Activated CD8-positive, alpha-beta T cell treated with anti-CD3 and anti-CD28 coated beads for 36 hours (primary cell): ENCODE data around the gene NTF3. TPM values are rescaled to one million over a fixed set of nuclear protein-coding genes. Genes with fewer than 3 reads are reported as not detected.

Source experiments
- ATAC-seq: fragments of 200-7000 bp; cut with Tn5 transposase; one replicate; pipeline ENCODE4 v1.10.0; 2021; ENCODE audit warnings: mild to moderate bottlenecking, moderate library complexity
- CTCF ChIA-PET: fragments of 350-600 bp; sonication (Branson Sonifier 250); formaldehyde crosslinking; loops from one replicate; lab custom pipeline; 2021; ENCODE audit warnings: antibody characterized with exemption; lab: Charles Lee
- POLR2A ChIA-PET: fragments of 350-600 bp; sonication (Branson Sonifier 250); formaldehyde crosslinking; loops from one replicate; lab custom pipeline; 2021; ENCODE audit warnings: antibody characterized with exemption; lab: Charles Lee
- DNase-seq: peaks from one replicate; pipeline ENCODE4 v3.0.0-alpha.2; 2020
- H3K27ac Mint-ChIP-seq: one replicate; pipeline ENCODE4 v1.8.0; 2021; ENCODE audit warnings: mild to moderate bottlenecking, mixed read lengths
- H3K27me3 Mint-ChIP-seq: one replicate; pipeline ENCODE4 v1.8.0; 2021; ENCODE audit warnings: mixed read lengths
- H3K36me3 Mint-ChIP-seq: one replicate; pipeline ENCODE4 v1.8.0; 2021; ENCODE audit warnings: low read depth, mixed read lengths
- H3K4me1 Mint-ChIP-seq: one replicate; pipeline ENCODE4 v1.8.0; 2021; ENCODE audit warnings: low read depth, mixed read lengths
- H3K4me3 Mint-ChIP-seq: one replicate; pipeline ENCODE4 v1.8.0; 2021; ENCODE audit warnings: mild to moderate bottlenecking, moderate library complexity, mixed read lengths
- H3K9me3 Mint-ChIP-seq: one replicate; pipeline ENCODE4 v1.8.0; 2021; ENCODE audit warnings: mixed read lengths
- intact Hi-C: fragments of 100-400 bp; cut with micrococcal nuclease; formaldehyde crosslinking; loops from one replicate; pipeline ENCODE4 v1.10.0; 2022
- total RNA-seq, 2 experiments: library from RNA; stranded (reverse); gene quantifications; one replicate each; pipeline ENCODE4 v1.2.3, GENCODE V29; 2021
- TF ChIP-seq, protein P1 (sequence below): fragments of 200-600 bp; IDR thresholded peaks from one replicate; pipeline ENCODE4 v1.8.0; 2022; ENCODE audit warnings: antibody characterized with exemption, mild to moderate bottlenecking

The NTF3 gene
- total RNA-seq, 2 experiments from 2014 or later, result not detected

DNA sequence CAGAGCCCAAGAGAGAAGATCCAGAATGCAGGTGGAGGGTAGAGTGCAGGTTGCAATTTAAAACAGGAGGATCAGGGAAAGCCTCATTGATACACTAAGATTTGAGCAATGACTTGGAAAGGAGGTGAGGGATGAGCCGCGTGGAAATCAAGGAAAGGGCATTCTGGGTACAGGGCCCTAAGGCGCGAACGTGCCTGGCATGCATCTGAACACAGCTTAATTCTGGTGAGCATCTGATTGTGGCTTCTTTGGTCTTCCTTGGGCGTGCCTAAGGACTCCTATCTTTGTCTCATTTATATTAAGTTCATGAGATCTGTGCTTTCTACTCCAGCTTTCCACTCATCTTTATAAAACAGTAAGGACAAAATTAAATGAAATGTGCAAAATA, 79.3 kb downstream of the NTF3 start:
- H3K9me3 Mint-ChIP-seq, result no peaks in the 10 kb centered on the region
- no peak for ATAC-seq
- H3K4me3 Mint-ChIP-seq, result no peak overlapping the region
- intact Hi-C loops, result no loop called here
- no peaks in the 10 kb centered on the region for H3K4me1 Mint-ChIP-seq
- no peak for DNase-seq
- H3K27ac Mint-ChIP-seq, result no peak overlapping the region
- POLR2A ChIA-PET, result no interaction called here
- no peaks in the 10 kb centered on the region for H3K36me3 Mint-ChIP-seq
- H3K27me3 Mint-ChIP-seq, result peaks cover 10% of the 10 kb centered on the region
- CTCF ChIA-PET, result interaction anchor here (1.1 to 1.3 kb wide), 3 partner anchors 14 to 339 kb away, joined by 3 to 4 read pairs (median 3); no protein-coding TSS in a partner anchor
- TF ChIP-seq, protein P1, sequence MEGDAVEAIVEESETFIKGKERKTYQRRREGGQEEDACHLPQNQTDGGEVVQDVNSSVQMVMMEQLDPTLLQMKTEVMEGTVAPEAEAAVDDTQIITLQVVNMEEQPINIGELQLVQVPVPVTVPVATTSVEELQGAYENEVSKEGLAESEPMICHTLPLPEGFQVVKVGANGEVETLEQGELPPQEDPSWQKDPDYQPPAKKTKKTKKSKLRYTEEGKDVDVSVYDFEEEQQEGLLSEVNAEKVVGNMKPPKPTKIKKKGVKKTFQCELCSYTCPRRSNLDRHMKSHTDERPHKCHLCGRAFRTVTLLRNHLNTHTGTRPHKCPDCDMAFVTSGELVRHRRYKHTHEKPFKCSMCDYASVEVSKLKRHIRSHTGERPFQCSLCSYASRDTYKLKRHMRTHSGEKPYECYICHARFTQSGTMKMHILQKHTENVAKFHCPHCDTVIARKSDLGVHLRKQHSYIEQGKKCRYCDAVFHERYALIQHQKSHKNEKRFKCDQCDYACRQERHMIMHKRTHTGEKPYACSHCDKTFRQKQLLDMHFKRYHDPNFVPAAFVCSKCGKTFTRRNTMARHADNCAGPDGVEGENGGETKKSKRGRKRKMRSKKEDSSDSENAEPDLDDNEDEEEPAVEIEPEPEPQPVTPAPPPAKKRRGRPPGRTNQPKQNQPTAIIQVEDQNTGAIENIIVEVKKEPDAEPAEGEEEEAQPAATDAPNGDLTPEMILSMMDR, result no peak

DNA sequence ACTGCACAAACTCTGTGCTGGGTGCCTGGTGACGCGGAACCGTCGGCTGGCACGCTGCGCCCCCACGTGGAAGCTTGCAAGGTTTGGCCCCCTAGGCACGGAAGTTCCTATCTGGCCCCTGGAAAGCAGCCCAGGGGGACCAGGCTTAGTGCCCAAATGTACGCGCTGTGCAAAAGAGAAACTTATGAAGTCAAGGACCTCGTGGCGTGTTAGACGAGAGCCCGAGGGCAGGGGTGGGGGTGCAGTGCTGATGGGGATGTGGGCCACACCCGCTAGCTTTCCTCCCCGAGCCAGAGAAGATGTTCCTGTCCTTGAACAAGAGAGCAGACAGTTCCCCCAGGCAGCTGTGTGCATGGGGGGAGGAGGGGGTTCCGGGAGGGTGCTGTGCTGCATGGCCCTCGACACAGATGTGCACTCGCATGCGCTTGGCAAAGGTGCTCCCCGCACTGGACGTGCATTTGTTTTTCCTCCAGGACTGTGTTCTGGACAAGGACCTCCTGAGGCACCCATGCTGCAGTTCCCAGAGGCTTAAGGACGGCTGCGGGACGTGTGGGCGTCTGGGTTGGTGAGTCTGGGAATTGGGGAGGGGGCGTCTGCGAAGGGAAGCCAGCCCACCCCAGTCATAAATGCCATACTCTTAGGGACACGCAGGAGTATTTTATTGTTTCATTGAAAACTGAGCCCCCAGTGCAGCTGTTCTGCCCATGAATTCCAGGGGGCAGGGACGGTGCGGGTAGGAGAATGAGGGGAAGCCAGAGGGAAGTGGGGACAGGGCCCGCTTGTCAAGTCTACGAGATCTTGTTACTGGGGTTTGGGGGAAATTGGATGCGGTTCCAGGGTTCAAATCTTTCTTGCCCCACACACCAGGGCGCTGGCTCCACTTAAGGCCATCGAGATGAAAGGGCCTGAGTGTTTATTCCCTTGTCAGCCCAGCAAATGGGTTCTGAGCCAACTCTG, 80.0 kb downstream of the NTF3 start:
- Mint-ChIP-seq H3K4me3 (no peak overlapping the region), H3K27ac (no peak overlapping the region), H3K36me3 (no peaks in the 10 kb centered on the region), H3K4me1 (no peaks in the 10 kb centered on the region), H3K27me3 (peaks cover 10% of the 10 kb centered on the region), H3K9me3 (no peaks in the 10 kb centered on the region)
- CTCF ChIA-PET, result interaction anchor here (1.0 to 1.3 kb wide), 4 partner anchors 10 to 339 kb away, joined by 3 to 4 read pairs (median 3); no protein-coding TSS in a partner anchor
- intact Hi-C loops, result no loop called here
- ATAC-seq, result no peak
- POLR2A ChIA-PET, result no interaction called here
- TF ChIP-seq, protein P1, result peak; percentile 51
- DNase-seq, result peak; percentile 46

DNA sequence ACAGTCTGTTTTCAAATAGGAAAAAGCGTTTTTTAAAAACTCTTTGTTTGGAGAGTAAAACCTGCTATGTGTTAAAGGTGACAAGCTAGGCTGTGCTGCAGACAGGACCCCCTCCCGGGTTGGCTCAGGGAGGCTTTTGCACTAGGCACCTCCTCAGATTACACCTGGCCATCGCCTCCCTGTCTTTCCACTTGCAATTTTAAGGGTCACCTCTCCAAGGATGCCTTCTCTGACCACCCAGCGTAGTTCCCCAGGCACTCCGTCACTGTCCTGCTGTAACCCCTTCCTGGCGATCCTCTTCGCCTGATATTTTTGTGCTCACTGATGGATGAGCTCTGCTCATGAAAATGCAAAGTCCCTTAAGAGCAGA, 80.7 kb downstream of the NTF3 start:
- intact Hi-C loops, result no loop called here
- no peak overlapping the region for H3K4me3 Mint-ChIP-seq
- POLR2A ChIA-PET, result no interaction called here
- TF ChIP-seq, protein P1, result no peak
- ATAC-seq (no peak), DNase-seq (no peak)
- H3K9me3 Mint-ChIP-seq, result no peaks in the 10 kb centered on the region
- CTCF ChIA-PET, result interaction anchor here (1.0 kb wide), 1 partner anchor 11 kb away, joined by 3 read pairs; no protein-coding TSS in a partner anchor
- no peaks in the 10 kb centered on the region for H3K36me3 Mint-ChIP-seq
- H3K27me3 Mint-ChIP-seq, result peaks cover 8% of the 10 kb centered on the region
- no peak overlapping the region for H3K27ac Mint-ChIP-seq
- H3K4me1 Mint-ChIP-seq, result no peaks in the 10 kb centered on the region

DNA sequence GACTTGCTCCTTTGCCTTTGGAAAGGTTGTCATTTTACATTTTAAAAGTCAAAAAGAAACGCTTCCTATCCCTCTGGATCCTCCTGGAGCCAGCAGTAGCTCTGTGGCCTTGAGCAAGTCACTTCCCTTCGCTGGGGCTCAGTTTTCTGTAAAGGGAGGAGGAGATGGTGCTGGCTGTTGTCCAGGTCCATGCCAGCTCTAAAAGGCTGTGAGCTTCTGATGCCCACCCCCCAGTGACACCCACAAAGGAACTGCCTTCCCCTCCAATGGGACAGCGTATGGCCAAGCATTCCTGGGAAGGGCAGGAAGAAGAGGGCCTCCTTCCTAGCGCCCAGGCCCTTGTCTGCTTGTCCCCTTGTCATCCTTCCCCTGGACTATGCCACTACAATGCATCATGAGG, 81.5 kb downstream of the NTF3 start:
- no peaks in the 10 kb centered on the region for H3K36me3 Mint-ChIP-seq
- CTCF ChIA-PET, result interaction anchor here (1.0 kb wide), 1 partner anchor 12 kb away, joined by 3 read pairs; no protein-coding TSS in a partner anchor
- TF ChIP-seq, protein P1, result no peak

DNA sequence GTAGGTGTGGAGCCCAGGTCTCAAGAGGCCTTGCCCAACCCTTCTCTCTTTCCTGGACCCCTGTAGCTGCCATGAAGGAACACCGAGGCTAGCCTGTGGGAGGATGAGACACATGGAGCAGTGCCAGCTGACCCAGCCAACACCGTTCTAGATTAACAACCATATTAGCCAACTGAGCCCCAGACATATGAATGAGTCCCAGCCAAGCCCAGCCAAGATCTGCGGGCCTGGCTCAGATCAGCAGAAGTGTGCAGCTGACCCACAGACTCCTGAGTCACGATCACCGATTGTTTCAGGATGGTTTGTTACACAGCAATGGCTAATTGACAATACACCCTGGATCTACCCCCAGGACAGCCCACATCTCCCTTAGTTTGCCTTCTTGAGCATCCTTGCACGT, 82.1 kb downstream of the NTF3 start:
- no peak overlapping the region for H3K27ac Mint-ChIP-seq
- no peaks in the 10 kb centered on the region for H3K36me3 Mint-ChIP-seq
- no peak for ATAC-seq
- POLR2A ChIA-PET, result no interaction called here
- CTCF ChIA-PET, result no interaction called here
- intact Hi-C loops, result no loop called here
- no peaks in the 10 kb centered on the region for H3K4me1 Mint-ChIP-seq
- peaks cover 8% of the 10 kb centered on the region for H3K27me3 Mint-ChIP-seq
- DNase-seq, result no peak
- no peaks in the 10 kb centered on the region for H3K9me3 Mint-ChIP-seq
- no peak overlapping the region for H3K4me3 Mint-ChIP-seq
- TF ChIP-seq, protein P1, result no peak

More for the DNA sequence above, 81.5 kb downstream of the NTF3 start:
- no peak for ATAC-seq
- no peaks in the 10 kb centered on the region for H3K9me3 Mint-ChIP-seq
- no peaks in the 10 kb centered on the region for H3K4me1 Mint-ChIP-seq
- POLR2A ChIA-PET, result no interaction called here
- no peak overlapping the region for H3K27ac Mint-ChIP-seq
- H3K4me3 Mint-ChIP-seq, result no peak overlapping the region
- peaks cover 8% of the 10 kb centered on the region for H3K27me3 Mint-ChIP-seq
- intact Hi-C loops, result no loop called here
- DNase-seq, result no peak
